ENCODE data around the gene SLC66A1. TPM values are rescaled to one million over a fixed set of nuclear protein-coding genes. Genes with fewer than 3 reads are reported as not detected.
A peak's percentile ranks its signal among the peaks of the same experiment; 100 is the strongest.
"Not testable (repeated sequence)": the region's sequence is repeated elsewhere in the genome, so short reads cannot be mapped to it uniquely, and the experiment has no call there.

The SLC66A1 gene
- total and polyA plus RNA-seq, 9 donors, result 2.4 to 15.2 (median 10.4) TPM

DNA sequence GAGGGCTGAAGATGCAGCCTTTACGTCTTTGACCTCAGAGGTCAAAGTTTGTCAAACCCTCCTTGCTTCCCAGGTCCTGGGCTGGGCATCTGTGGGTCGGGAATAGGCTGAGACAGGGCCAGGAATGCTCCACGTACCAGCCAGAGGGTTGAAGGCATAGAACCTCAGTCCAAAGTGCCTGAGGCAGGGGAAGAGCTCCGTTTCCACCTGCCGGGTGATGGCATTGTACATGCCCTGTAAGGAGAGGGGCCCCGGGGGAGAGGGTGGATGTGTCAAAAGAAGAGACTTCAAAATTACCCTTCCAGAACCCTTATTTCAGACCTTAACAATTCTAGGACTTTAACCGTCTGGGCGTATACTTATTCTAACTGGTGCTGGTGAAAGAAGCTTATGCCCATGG lies 27.2 kb upstream of the SLC66A1 start:
- no peaks in the 10 kb centered on the region for H3K36me3 ChIP-seq
- 88 to 97% (median 92%) methylated on average over 8 of the region's 8 CpGs for WGBS, 3 donors
- intact Hi-C loops (cut with DNase I), result no loop called here

DNA sequence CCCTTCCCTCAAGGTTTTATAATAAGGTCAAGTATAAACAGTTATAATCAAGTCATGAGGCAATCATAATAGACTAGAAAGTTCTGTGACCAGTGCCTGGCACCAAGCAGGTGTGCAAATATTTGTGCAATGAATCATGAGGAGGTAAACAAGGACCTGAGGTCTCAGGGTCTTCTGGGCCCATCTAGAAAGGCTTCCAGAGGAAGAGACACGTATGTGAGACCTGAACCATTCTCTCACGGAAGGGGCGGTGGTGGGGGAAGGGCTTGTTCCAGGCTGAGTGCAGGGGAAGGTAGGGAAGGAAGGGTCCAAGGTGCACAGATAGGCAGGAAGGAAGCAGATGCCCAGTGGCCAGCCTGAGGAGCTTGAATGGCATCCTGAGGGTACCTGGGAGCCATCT lies 26.8 kb upstream of the SLC66A1 start:
- H3K27ac ChIP-seq; H3K4me3 ChIP-seq; H3K36me3 ChIP-seq; intact Hi-C loops (cut with DNase I); DNase-seq; H3K4me1 ChIP-seq (ENCODE audit: insufficient read depth); H3K9me3 ChIP-seq; H3K27me3 ChIP-seq: not testable (repeated sequence)
- WGBS, 3 donors, result 81 to 98% (median 94%) methylated on average over 3 of the region's 3 CpGs

More for the DNA sequence above, 27.2 kb upstream of the SLC66A1 start:
- peaks cover 4% of the 10 kb centered on the region for H3K4me1 ChIP-seq (ENCODE audit: insufficient read depth)
- no peaks in the 10 kb centered on the region for H3K9me3 ChIP-seq
- H3K4me3 ChIP-seq, result no peak overlapping the region
- H3K27me3 ChIP-seq, result no peaks in the 10 kb centered on the region
- no peak overlapping the region for H3K27ac ChIP-seq
- no peak for DNase-seq
- TF ChIP-seq POLR2A (IDR thresholded peaks at IDR 0.05), result no peak
- no peak for TF ChIP-seq EP300 (IDR thresholded peaks at IDR 0.05)
- TF ChIP-seq, protein P1, sequence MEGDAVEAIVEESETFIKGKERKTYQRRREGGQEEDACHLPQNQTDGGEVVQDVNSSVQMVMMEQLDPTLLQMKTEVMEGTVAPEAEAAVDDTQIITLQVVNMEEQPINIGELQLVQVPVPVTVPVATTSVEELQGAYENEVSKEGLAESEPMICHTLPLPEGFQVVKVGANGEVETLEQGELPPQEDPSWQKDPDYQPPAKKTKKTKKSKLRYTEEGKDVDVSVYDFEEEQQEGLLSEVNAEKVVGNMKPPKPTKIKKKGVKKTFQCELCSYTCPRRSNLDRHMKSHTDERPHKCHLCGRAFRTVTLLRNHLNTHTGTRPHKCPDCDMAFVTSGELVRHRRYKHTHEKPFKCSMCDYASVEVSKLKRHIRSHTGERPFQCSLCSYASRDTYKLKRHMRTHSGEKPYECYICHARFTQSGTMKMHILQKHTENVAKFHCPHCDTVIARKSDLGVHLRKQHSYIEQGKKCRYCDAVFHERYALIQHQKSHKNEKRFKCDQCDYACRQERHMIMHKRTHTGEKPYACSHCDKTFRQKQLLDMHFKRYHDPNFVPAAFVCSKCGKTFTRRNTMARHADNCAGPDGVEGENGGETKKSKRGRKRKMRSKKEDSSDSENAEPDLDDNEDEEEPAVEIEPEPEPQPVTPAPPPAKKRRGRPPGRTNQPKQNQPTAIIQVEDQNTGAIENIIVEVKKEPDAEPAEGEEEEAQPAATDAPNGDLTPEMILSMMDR (IDR thresholded peaks at IDR 0.05), result no peak

DNA sequence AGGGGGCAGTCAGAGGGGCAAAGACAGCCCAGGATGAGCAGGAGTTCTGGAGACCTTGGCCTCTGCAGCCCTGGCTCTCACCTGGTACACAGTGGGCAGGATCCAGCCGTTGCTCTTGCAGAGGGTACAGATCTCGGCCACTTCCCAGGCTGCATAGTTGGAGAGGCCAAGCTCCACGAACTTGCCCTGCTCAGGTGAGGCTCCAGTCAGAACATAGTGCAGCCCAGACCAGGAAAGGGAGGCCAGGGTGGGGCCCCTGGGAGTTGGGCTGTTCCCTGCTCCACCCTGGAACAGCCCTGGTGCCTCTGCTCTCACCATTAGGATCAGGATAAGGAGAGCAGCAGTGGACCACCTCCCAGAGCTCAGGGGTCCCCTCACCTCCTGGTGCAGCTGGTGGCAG lies 26.3 kb upstream of the SLC66A1 start:
- intact Hi-C loops (cut with DNase I); H3K4me3 ChIP-seq; DNase-seq; H3K27ac ChIP-seq; H3K27me3 ChIP-seq; H3K4me1 ChIP-seq (ENCODE audit: insufficient read depth); H3K36me3 ChIP-seq; H3K9me3 ChIP-seq: not testable (repeated sequence)
- 76 to 98% (median 93%) methylated on average over 3 of the region's 3 CpGs for WGBS, 3 donors

DNA sequence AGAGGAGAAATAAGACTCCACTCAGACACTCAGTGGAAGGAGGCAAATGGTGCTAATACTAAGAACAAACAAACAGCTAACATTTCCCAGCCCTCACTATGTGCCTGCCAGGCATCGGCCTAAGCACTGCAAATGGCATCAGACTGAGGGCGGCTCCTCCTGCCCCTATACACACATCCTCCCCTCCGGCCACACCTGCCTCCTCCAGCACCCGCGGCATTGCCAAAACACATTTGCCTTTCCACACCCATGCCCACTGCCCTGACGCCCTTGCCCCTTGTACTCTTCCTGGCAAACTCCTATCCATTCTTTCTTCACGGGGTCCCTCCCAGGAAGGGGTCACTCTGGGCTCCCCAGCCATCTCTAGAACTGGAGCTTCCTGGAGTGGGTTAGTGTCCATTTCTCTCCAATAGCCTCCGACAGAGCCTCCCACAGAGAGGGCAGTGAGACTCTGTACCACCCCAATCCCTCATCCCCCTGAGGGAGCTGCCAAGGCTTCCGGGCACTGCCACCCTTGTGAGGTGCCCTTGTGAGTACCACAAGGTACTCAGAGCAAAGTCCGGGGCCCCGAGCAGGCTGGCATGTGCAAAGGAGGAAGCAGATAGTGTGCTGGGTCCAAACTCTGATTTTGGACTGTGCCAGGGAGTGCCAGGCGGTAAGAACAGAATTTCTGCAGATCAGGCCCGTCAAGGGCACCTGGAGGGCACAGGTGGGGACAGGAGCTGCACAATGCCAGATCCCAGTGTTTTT lies 24.5 kb upstream of the SLC66A1 start:
- Histone ChIP-seq H3K27ac (no peak overlapping the region), H3K4me1 (ENCODE audit: insufficient read depth) (peaks cover 4% of the 10 kb centered on the region), H3K27me3 (no peaks in the 10 kb centered on the region), H3K9me3 (no peaks in the 10 kb centered on the region), H3K36me3 (no peaks in the 10 kb centered on the region), H3K4me3 (no peak overlapping the region)
- TF ChIP-seq EP300 (IDR thresholded peaks at IDR 0.05) (no peak), POLR2A (IDR thresholded peaks at IDR 0.05) (no peak)
- TF ChIP-seq, protein P1 (IDR thresholded peaks at IDR 0.05), result no peak
- WGBS, 3 donors, result 94 to 97% (median 94%) methylated on average over 13 of the region's 13 CpGs
- intact Hi-C loops (cut with DNase I), result no loop called here
- no peak for DNase-seq

DNA sequence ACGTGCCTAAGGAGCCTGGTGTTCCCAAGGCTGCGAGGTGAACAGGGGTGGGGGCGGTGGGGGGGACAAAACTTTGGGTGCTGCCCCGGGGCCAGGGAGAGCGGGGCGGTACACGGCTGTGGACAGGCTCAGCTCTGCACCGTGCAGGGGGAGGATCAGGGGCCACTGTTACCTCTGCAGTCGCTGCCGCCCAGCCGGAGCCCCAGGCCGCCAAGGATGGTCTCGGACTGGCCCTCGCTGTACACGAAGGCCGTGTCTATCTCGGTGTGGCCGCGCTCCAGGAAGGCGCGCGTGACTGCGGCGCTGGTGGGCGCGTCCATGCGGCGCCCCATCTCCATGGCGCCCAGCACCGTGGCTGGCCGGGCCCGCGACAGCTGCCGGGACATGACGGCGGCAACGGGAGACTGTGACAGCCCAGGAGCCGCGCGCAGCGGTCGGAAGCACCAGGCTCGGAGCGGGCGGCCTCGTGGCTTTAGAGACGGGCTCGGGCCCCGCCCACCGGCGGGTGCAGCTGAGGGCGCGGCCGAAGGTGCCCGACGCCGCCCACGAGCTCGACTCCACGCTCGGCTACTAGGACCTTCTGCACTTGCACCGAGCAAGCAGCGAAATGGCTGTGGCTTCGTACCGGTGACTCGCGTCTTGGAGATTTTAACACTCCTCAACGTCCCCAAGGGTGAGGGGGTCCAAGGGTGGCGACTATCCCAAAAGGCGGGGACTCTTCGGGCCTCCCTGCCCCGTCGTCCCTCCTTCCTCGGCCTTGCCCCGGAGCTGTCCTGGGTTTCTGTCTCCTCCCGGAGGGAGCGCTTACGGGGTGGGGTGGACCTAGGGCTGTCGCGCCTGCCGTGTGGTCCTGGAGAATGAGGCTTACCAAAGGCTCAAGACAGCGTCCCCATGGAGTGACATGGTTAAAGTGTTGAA lies 23.5 kb upstream of the SLC66A1 start, which contains the start of gene AKR7A3:
AKR7A3 (minus strand) TSS at position 447 of the 918 bp plus-strand sequence; CDS start at position 386, 61 bp downstream.
- H3K9me3 ChIP-seq; H3K36me3 ChIP-seq; H3K27me3 ChIP-seq; intact Hi-C loops (cut with DNase I); H3K4me1 ChIP-seq (ENCODE audit: insufficient read depth); H3K27ac ChIP-seq: not testable (repeated sequence)
- 11 to 31% (median 22%) methylated on average over 38 to 71 of the region's 82 CpGs for WGBS, 3 donors
- H3K4me3 ChIP-seq, result peak within 1 kb of the TSS; percentile 35
- DNase-seq, result peak in 2 of 5 donors; percentile 23 to 53
